ENCODE measurements around the gene HCAR1. TPM values are rescaled to one million over a fixed set of nuclear protein-coding genes. Genes with fewer than 3 reads are reported as not detected.
"Not testable (repeated sequence)": the region's sequence is repeated elsewhere in the genome, so short reads cannot be mapped to it uniquely, and the experiment has no call there.

The HCAR1 gene
- total and polyA plus RNA-seq, 4 donors = 0.13 to 0.33 TPM; not detected in 2

GRCh38 chr12:122725452-122726079 lies 5.1 kb downstream of the HCAR1 start:
- H3K27me3 ChIP-seq (ENCODE audit: control insufficient read depth in 1 of 2, insufficient read depth in 2 of 2, low read length in 1 of 2) = no peaks in the 10 kb centered on the region
- DNase-seq (no peak), ATAC-seq (ENCODE audit: low FRiP score) (no peak)
- no peak overlapping the region for H3K27ac ChIP-seq (ENCODE audit: low read depth in 1 of 2, low read length in 2 of 2)
- H3K9me3 ChIP-seq (ENCODE audit: control insufficient read depth, low read length) = no peaks in the 10 kb centered on the region
- WGBS, 2 donors = 78 to 83% methylated on average over 6 of the region's 6 CpGs
- no peaks in the 10 kb centered on the region for H3K4me1 ChIP-seq (ENCODE audit: control insufficient read depth in 1 of 2, insufficient read depth in 2 of 2, low read length in 2 of 2)
- intact Hi-C loops (cut with DNase I) = no loop called here
- no peak overlapping the region for H3K4me3 ChIP-seq (ENCODE audit: low read length in 2 of 2)
- H3K36me3 ChIP-seq (ENCODE audit: control insufficient read depth in 1 of 2, insufficient read depth in 2 of 2, low read length in 1 of 2) = no peaks in the 10 kb centered on the region

GRCh38 chr12:122724641-122725243 lies 5.9 kb downstream of the HCAR1 start:
- Histone ChIP-seq H3K4me1 (ENCODE audit: control insufficient read depth in 1 of 2, insufficient read depth in 2 of 2, low read length in 2 of 2) (no peaks in the 10 kb centered on the region), H3K27ac (ENCODE audit: low read depth in 1 of 2, low read length in 2 of 2) (no peak overlapping the region), H3K9me3 (ENCODE audit: control insufficient read depth, low read length) (no peaks in the 10 kb centered on the region), H3K36me3 (ENCODE audit: control insufficient read depth in 1 of 2, insufficient read depth in 2 of 2, low read length in 1 of 2) (no peaks in the 10 kb centered on the region), H3K4me3 (ENCODE audit: low read length in 2 of 2) (no peak overlapping the region), H3K27me3 (ENCODE audit: control insufficient read depth in 1 of 2, insufficient read depth in 2 of 2, low read length in 1 of 2) (no peaks in the 10 kb centered on the region)
- DNase-seq (no peak), ATAC-seq (ENCODE audit: low FRiP score) (no peak)
- intact Hi-C loops (cut with DNase I) = no loop called here
- 87 to 91% methylated on average over 12 of the region's 12 CpGs for WGBS, 2 donors

DNA sequence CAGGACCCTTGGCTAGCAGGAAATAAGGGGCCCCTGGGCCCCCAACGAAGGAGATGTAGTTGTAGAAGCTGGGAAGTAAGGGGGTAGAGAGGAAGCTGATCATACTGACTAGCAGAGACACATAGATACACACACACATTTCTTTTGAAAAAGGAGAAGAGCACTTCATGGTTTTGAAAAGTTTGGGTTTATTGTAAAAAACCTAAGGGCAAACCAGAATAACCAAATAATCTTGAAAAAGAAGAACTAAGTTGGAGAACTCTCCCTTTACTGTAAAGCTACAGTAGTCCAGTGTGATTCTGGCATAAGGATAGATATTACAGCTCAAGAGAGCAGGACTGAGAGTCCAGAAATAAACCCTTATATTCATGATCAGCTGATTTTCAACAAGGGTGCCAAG lies 8.3 kb downstream of the HCAR1 start:
- Histone ChIP-seq H3K27me3 (ENCODE audit: control insufficient read depth in 1 of 2, insufficient read depth in 2 of 2, low read length in 1 of 2) (no peaks in the 10 kb centered on the region), H3K4me1 (ENCODE audit: control insufficient read depth in 1 of 2, insufficient read depth in 2 of 2, low read length in 2 of 2) (no peaks in the 10 kb centered on the region), H3K27ac (ENCODE audit: low read depth in 1 of 2, low read length in 2 of 2) (no peak overlapping the region), H3K36me3 (ENCODE audit: control insufficient read depth in 1 of 2, insufficient read depth in 2 of 2, low read length in 1 of 2) (no peaks in the 10 kb centered on the region), H3K4me3 (ENCODE audit: low read length in 2 of 2) (no peak overlapping the region), H3K9me3 (ENCODE audit: control insufficient read depth, low read length) (no peaks in the 10 kb centered on the region)
- intact Hi-C loops (cut with DNase I) = no loop called here
- WGBS, 2 donors = 63 to 70% methylated on average over 1 of the region's 1 CpG
- no peak for ATAC-seq (ENCODE audit: low FRiP score)
- no peak for DNase-seq

GRCh38 chr12:122721057-122721545 lies 9.5 kb downstream of the HCAR1 start:
- WGBS, 2 donors = 79% methylated on average over 11 of the region's 11 CpGs
- intact Hi-C loops (cut with DNase I) = no loop called here
- Histone ChIP-seq H3K9me3 (ENCODE audit: control insufficient read depth, low read length) (no peaks in the 10 kb centered on the region), H3K4me3 (ENCODE audit: low read length in 2 of 2) (no peak overlapping the region), H3K4me1 (ENCODE audit: control insufficient read depth in 1 of 2, insufficient read depth in 2 of 2, low read length in 2 of 2) (no peaks in the 10 kb centered on the region), H3K27me3 (ENCODE audit: control insufficient read depth in 1 of 2, insufficient read depth in 2 of 2, low read length in 1 of 2) (no peaks in the 10 kb centered on the region), H3K27ac (ENCODE audit: low read depth in 1 of 2, low read length in 2 of 2) (no peak overlapping the region), H3K36me3 (ENCODE audit: control insufficient read depth in 1 of 2, insufficient read depth in 2 of 2, low read length in 1 of 2) (no peaks in the 10 kb centered on the region)
- DNase-seq (no peak), ATAC-seq (ENCODE audit: low FRiP score) (no peak)

GRCh38 chr12:122716658-122717057 lies 14.0 kb downstream of the HCAR1 start, which contains the start of gene HCAR3:
Gene HCAR3 (minus strand): TSS chr12:122716811. CDS start chr12:122716737, 74 bp downstream.
- ATAC-seq (ENCODE audit: low FRiP score); H3K27me3 ChIP-seq (ENCODE audit: control insufficient read depth in 1 of 2, insufficient read depth in 2 of 2, low read length in 1 of 2); H3K4me3 ChIP-seq (ENCODE audit: low read length in 2 of 2); H3K4me1 ChIP-seq (ENCODE audit: control insufficient read depth in 1 of 2, insufficient read depth in 2 of 2, low read length in 2 of 2); intact Hi-C loops (cut with DNase I); H3K36me3 ChIP-seq (ENCODE audit: control insufficient read depth in 1 of 2, insufficient read depth in 2 of 2, low read length in 1 of 2); DNase-seq; H3K9me3 ChIP-seq (ENCODE audit: control insufficient read depth, low read length); H3K27ac ChIP-seq (ENCODE audit: low read depth in 1 of 2, low read length in 2 of 2): not testable (repeated sequence)
- 80 to 81% methylated on average over 10 of the region's 10 CpGs for WGBS, 2 donors

DNA sequence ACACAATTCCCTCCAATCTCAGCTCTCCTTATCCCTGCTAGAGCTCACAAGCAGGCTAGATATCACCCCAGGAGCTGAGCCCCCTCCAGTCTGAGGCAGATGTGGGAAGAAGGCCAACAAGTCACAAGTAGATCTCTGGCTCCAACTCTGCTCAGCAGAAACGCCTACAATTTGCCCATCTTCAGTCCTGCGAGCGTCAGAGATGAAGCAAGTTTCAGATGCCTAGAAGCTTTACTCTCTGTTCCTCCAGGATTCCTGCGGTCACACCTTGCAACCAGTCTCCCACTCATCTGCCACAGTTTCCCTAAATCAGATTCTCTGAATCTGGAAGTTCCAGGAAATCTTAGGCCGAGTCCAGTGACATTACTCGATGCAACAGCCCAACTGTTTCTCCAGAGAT lies 15.4 kb downstream of the HCAR1 start:
- ATAC-seq (ENCODE audit: low FRiP score); intact Hi-C loops (cut with DNase I); DNase-seq; H3K4me1 ChIP-seq (ENCODE audit: control insufficient read depth in 1 of 2, insufficient read depth in 2 of 2, low read length in 2 of 2); H3K36me3 ChIP-seq (ENCODE audit: control insufficient read depth in 1 of 2, insufficient read depth in 2 of 2, low read length in 1 of 2); H3K27me3 ChIP-seq (ENCODE audit: control insufficient read depth in 1 of 2, insufficient read depth in 2 of 2, low read length in 1 of 2); H3K27ac ChIP-seq (ENCODE audit: low read depth in 1 of 2, low read length in 2 of 2); H3K9me3 ChIP-seq (ENCODE audit: control insufficient read depth, low read length); H3K4me3 ChIP-seq (ENCODE audit: low read length in 2 of 2): not testable (repeated sequence)
- WGBS, 2 donors = 63 to 77% methylated on average over 6 of the region's 6 CpGs

DNA sequence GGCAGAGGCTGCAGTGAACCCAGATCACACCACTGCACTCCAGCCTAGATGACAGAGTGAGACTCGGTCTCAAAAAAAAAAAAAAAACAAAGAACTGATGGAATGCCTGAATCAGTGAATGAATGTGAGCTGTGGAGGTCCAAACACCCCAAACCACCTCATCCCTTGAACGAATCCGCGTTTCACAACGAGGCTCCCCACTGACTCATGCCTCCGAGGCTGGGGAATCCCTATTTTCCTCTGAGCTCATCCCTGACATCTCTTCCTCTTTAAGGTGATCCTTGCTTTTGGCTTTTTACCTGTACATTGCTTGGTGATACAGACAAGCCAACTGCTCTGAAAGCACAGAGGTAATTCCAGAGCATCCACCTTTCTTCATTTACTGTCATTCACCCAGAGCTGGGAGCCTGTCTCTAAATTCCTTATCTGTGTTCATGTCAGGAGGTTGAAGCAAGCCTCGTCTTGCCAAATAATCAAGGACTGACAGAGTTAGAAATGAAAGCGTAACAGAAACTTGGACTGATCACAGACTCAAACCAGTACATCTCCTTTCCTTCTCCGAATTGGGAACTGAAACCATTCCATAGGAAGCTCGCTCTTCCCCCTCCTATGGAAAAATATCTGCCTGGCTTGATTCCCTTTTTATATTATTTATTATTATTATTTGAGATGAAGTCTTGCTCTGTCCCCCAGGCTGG lies 17.0 kb downstream of the HCAR1 start:
- H3K36me3 ChIP-seq (ENCODE audit: control insufficient read depth in 1 of 2, insufficient read depth in 2 of 2, low read length in 1 of 2); DNase-seq; intact Hi-C loops (cut with DNase I); H3K27ac ChIP-seq (ENCODE audit: low read depth in 1 of 2, low read length in 2 of 2); ATAC-seq (ENCODE audit: low FRiP score); H3K4me1 ChIP-seq (ENCODE audit: control insufficient read depth in 1 of 2, insufficient read depth in 2 of 2, low read length in 2 of 2); H3K4me3 ChIP-seq (ENCODE audit: low read length in 2 of 2); H3K27me3 ChIP-seq (ENCODE audit: control insufficient read depth in 1 of 2, insufficient read depth in 2 of 2, low read length in 1 of 2); H3K9me3 ChIP-seq (ENCODE audit: control insufficient read depth, low read length): not testable (repeated sequence)
- 73 to 79% methylated on average over 2 to 3 of the region's 10 CpGs for WGBS, 2 donors

DNA sequence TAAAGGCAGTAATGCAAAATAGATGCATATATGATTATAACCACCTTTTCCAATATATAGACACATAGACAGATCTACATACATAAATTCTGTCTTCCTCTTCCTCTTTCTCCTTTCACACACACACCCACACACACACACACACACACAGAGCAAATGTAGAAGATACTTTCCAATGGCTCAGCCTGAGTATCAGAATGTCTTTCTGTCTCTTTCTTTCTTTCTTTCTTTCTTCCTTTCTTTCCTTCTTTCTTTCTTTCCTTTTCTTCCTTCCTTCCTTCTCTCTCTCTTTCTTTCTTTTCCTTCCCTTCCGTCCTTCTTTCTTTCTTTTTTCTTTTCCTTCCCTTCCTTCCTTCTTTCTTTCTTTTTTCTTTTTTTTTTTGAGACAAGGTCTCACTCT lies 19.4 kb downstream of the HCAR1 start:
- H3K27me3 ChIP-seq (ENCODE audit: control insufficient read depth in 1 of 2, insufficient read depth in 2 of 2, low read length in 1 of 2); H3K4me3 ChIP-seq (ENCODE audit: low read length in 2 of 2); ATAC-seq (ENCODE audit: low FRiP score); H3K36me3 ChIP-seq (ENCODE audit: control insufficient read depth in 1 of 2, insufficient read depth in 2 of 2, low read length in 1 of 2); DNase-seq; H3K4me1 ChIP-seq (ENCODE audit: control insufficient read depth in 1 of 2, insufficient read depth in 2 of 2, low read length in 2 of 2); H3K27ac ChIP-seq (ENCODE audit: low read depth in 1 of 2, low read length in 2 of 2); intact Hi-C loops (cut with DNase I); H3K9me3 ChIP-seq (ENCODE audit: control insufficient read depth, low read length): not testable (repeated sequence)
- 73 to 84% methylated on average over 1 of the region's 1 CpG for WGBS, 2 donors

Measured in aorta (tissue), 5 donors.